ENCODE data around the gene ANKRD65. TPM values are rescaled to one million over a fixed set of nuclear protein-coding genes. Genes with fewer than 3 reads are reported as not detected.

ANKRD65 gene
- total and polyA plus RNA-seq, 7 donors: 0.77 to 5.4 (median 2.4) TPM

GRCh38 chr1:1399872-1400575 lies 21.1 kb downstream of the ANKRD65 start:
- Histone ChIP-seq H3K4me1 (peaks cover 43% of the 10 kb centered on the region), H3K9me3 (no peaks in the 10 kb centered on the region), H3K27ac (peak overlapping the region; percentile 95), H3K36me3 (ENCODE audit: insufficient read depth in 1 of 2, low read depth in 1 of 2) (peaks cover 5 to 76% of the 10 kb centered on the region in 2 donors), H3K27me3 (ENCODE audit: insufficient read depth in 3 of 3, low read length in 2 of 3) (no peaks in the 10 kb centered on the region), H3K4me3 (peak overlapping the region; percentile 97)
- DNase-seq (no peak), ATAC-seq (peak in 3 of 4 donors; percentile 0 to 3 (median 1))
- intact Hi-C loops (cut with DNase I): loop anchor here in 1 of 2 donors (2.0 to 10.0 kb wide), 2 partner anchors 25 to 105 kb away; partner anchors contain the start of gene AURKAIP1
- 2 to 3% (median 2%) methylated on average over 33 to 34 of the region's 34 CpGs for WGBS, 3 donors
- TF ChIP-seq, protein P1, sequence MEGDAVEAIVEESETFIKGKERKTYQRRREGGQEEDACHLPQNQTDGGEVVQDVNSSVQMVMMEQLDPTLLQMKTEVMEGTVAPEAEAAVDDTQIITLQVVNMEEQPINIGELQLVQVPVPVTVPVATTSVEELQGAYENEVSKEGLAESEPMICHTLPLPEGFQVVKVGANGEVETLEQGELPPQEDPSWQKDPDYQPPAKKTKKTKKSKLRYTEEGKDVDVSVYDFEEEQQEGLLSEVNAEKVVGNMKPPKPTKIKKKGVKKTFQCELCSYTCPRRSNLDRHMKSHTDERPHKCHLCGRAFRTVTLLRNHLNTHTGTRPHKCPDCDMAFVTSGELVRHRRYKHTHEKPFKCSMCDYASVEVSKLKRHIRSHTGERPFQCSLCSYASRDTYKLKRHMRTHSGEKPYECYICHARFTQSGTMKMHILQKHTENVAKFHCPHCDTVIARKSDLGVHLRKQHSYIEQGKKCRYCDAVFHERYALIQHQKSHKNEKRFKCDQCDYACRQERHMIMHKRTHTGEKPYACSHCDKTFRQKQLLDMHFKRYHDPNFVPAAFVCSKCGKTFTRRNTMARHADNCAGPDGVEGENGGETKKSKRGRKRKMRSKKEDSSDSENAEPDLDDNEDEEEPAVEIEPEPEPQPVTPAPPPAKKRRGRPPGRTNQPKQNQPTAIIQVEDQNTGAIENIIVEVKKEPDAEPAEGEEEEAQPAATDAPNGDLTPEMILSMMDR (IDR thresholded peaks at IDR 0.05): no peak

DNA sequence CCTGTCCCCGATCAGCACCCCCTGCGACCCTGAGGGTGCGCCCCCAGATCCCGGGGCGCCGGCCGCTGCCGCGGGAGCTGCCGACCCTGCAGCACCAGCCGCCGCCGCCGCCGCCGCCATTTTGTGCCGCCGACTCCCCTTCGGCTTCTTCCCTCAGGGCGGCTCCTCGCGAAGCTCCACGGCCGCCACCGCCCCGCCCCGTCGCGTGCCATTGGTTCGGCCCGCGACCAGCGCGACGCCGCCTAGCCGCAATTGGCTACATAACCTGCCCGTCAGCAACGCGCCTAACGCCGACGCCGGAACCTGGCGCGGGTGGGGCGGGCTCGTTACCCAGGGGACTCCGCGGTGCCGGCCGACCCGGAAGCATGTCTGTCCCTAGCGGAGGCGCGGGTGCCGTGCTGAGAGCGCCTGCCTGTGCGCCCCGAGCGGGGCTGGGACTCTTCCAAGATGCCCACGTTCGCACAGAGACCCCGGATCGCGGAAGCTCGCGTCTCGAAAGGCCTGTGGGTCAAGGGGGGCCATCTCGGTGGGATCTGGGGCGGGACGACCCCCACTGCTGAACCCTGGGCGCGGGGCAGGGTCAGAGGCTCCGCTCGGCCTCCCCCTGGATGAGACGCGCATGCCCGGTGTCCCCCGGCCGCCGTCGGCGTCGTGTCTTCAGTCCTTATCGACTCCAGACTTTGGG lies 21.7 kb downstream of the ANKRD65 start, which contains the start of gene CCNL2:
TSS of gene CCNL2 (minus strand) at position 149 of the 685 bp plus-strand sequence. CDS start at position 120, 29 bp downstream.
- Histone ChIP-seq H3K9me3 (no peaks in the 10 kb centered on the region), H3K36me3 (ENCODE audit: insufficient read depth in 1 of 2, low read depth in 1 of 2) (peaks cover 5 to 76% of the 10 kb centered on the region in 2 donors), H3K27ac (peak within 1 kb of the TSS; percentile 95), H3K27me3 (ENCODE audit: insufficient read depth in 3 of 3, low read length in 2 of 3) (no peaks in the 10 kb centered on the region), H3K4me3 (peak within 1 kb of the TSS; percentile 97), H3K4me1 (peaks cover 46% of the 10 kb centered on the region)
- WGBS, 3 donors: 0% methylated on average over 44 to 86 of the region's 86 CpGs
- ATAC-seq: peak; percentile 94 to 97 (median 95)
- intact Hi-C loops (cut with DNase I): loop anchor here in 1 of 2 donors (2.0 kb wide), 1 partner anchor 25 kb away; the partner anchor contains the start of gene AURKAIP1
- peak; percentile 99 to 100 for DNase-seq
- TF ChIP-seq, protein P1 (IDR thresholded peaks at IDR 0.05): peak; percentile 62

GRCh38 chr1:1398677-1399186 lies 22.3 kb downstream of the ANKRD65 start:
- 0% methylated on average over 44 to 54 of the region's 54 CpGs for WGBS, 3 donors
- peak overlapping the region; percentile 95 for H3K27ac ChIP-seq
- H3K4me1 ChIP-seq: peaks cover 46% of the 10 kb centered on the region
- no peaks in the 10 kb centered on the region for H3K27me3 ChIP-seq (ENCODE audit: insufficient read depth in 3 of 3, low read length in 2 of 3)
- H3K4me3 ChIP-seq: peak overlapping the region; percentile 97
- intact Hi-C loops (cut with DNase I): loop anchor here in 1 of 2 donors (2.0 kb wide), 1 partner anchor 24 kb away; the partner anchor contains the start of gene AURKAIP1
- DNase-seq: no peak
- no peaks in the 10 kb centered on the region for H3K9me3 ChIP-seq
- TF ChIP-seq, protein P1 (IDR thresholded peaks at IDR 0.05): no peak
- peaks cover 5 to 76% of the 10 kb centered on the region in 2 donors for H3K36me3 ChIP-seq (ENCODE audit: insufficient read depth in 1 of 2, low read depth in 1 of 2)
- peak; percentile 0 to 2 (median 1) for ATAC-seq

DNA sequence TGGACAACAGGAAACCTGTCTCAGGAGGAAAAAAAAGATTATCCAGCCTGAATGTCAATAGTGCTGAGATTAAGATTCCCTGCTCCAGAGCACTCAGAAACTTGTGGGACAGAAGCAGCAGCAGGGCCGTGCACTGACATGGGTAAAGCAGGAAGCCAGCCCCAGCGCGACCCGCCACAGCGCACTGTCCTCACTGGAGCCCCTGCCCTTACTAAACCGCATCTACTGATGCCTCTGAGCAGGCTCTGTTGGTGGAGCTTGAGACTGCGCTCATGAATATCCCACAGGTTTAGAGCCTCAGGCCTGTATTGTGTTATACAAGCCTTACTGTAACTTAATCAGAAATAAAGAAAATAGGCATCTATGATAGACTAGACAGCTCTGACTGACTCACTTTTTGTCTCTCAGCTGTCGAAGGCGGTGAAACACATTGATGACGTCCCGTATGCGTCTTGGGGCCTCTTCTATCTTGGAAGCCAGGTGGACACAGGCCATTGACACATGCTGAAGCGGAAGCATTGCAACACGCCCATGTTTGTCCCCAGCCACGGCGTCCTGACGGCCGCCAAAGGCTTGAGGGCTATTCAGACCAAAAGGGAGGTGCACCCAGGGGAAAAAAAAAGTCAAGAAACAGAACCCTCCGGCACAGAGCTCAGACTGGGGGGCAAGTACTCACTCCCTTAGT lies 23.1 kb downstream of the ANKRD65 start:
- peak in 3 of 4 donors; percentile 5 to 15 (median 8) for ATAC-seq
- intact Hi-C loops (cut with DNase I): loop anchor here in 1 of 2 donors (2.0 kb wide), 1 partner anchor 23 kb away; the partner anchor contains the start of gene AURKAIP1
- H3K27ac ChIP-seq: peak overlapping the region; percentile 95
- no peaks in the 10 kb centered on the region for H3K9me3 ChIP-seq
- peaks cover 5 to 76% of the 10 kb centered on the region in 2 donors for H3K36me3 ChIP-seq (ENCODE audit: insufficient read depth in 1 of 2, low read depth in 1 of 2)
- no peaks in the 10 kb centered on the region for H3K27me3 ChIP-seq (ENCODE audit: insufficient read depth in 3 of 3, low read length in 2 of 3)
- TF ChIP-seq, protein P1 (IDR thresholded peaks at IDR 0.05): no peak
- DNase-seq: peak; percentile 60 to 78
- peak overlapping the region; percentile 97 for H3K4me3 ChIP-seq
- H3K4me1 ChIP-seq: peaks cover 52% of the 10 kb centered on the region
- WGBS, 3 donors: 41 to 48% (median 43%) methylated on average over 19 of the region's 19 CpGs

Data from psoas muscle (tissue), 8 donors.